MM.1S (cell line): ENCODE data around the gene RPL11.

Experiments
- DNase-seq: peaks from one replicate; pipeline ENCODE4 v3.0.0-alpha.2; 2015
- H2AFZ ChIP-seq: fragments of 300-600 bp; sonication (generic); 2 replicates; pipeline ENCODE4 v1.6.0; 2016; ENCODE audit warnings: antibody characterized with exemption, low read length
- H3F3A ChIP-seq: fragments of 300-600 bp; sonication (generic); 2 replicates; pipeline ENCODE4 v1.6.1; 2016; ENCODE audit warnings: mild to moderate bottlenecking, antibody characterized with exemption, low read length, moderate library complexity, mixed read lengths; ENCODE audit not compliant: insufficient read depth
- H3K27ac ChIP-seq: fragments of 300-600 bp; sonication (generic); 2 replicates; pipeline ENCODE4 v1.5.1; 2016; ENCODE audit warnings: mild to moderate bottlenecking, low read length
- H3K27me3 ChIP-seq: fragments of 300-600 bp; sonication (generic); replicated peaks from 2 replicates; pipeline ENCODE4 v1.6.0; 2016; ENCODE audit warnings: low read length; ENCODE audit not compliant: insufficient read depth
- H3K36me3 ChIP-seq: fragments of 300-600 bp; sonication (generic); replicated peaks from 2 replicates; pipeline ENCODE4 v1.6.1; 2016; ENCODE audit warnings: mild to moderate bottlenecking, low read length, mixed read lengths; ENCODE audit not compliant: insufficient read depth
- H3K4me1 ChIP-seq: fragments of 300-600 bp; sonication (generic); 2 replicates; pipeline ENCODE4 v1.6.1; 2016; ENCODE audit warnings: low read length, mixed read lengths
- H3K4me2 ChIP-seq: fragments of 300-600 bp; sonication (generic); 2 replicates; pipeline ENCODE4 v1.6.0; 2016; ENCODE audit warnings: low read depth, low read length
- H3K4me3 ChIP-seq: fragments of 300-600 bp; sonication (generic); 2 replicates; pipeline ENCODE4 v1.5.1; 2016; ENCODE audit warnings: low read length, mixed read lengths
- H3K79me2 ChIP-seq: fragments of 300-600 bp; sonication (generic); 2 replicates; pipeline ENCODE4 v1.6.1; 2016; ENCODE audit warnings: mixed run types, low read length, mixed read lengths
- H3K9ac ChIP-seq: fragments of 300-600 bp; sonication (generic); 2 replicates; pipeline ENCODE4 v1.6.1; 2016; ENCODE audit warnings: low read length, mixed read lengths
- H3K9me2 ChIP-seq: fragments of 300-600 bp; sonication (generic); replicated peaks from 2 replicates; pipeline ENCODE4 v1.6.1; 2016; ENCODE audit warnings: mild to moderate bottlenecking, low read length, mixed read lengths; ENCODE audit not compliant: insufficient read depth
- H3K9me3 ChIP-seq: fragments of 300-600 bp; sonication (generic); replicated peaks from 2 replicates; pipeline ENCODE4 v1.6.1; 2016; ENCODE audit warnings: mild to moderate bottlenecking, low read length, mixed read lengths; ENCODE audit not compliant: insufficient read depth
- H4K20me1 ChIP-seq: fragments of 300-600 bp; sonication (generic); 2 replicates; pipeline ENCODE4 v1.6.1; 2016; ENCODE audit warnings: mild to moderate bottlenecking, low read length, moderate library complexity, mixed read lengths; ENCODE audit not compliant: insufficient read depth
- CTCF ChIP-seq: fragments of 300-600 bp; sonication (generic); IDR thresholded peaks from 2 replicates; pipeline ENCODE4 v1.5.1; 2016; ENCODE audit warnings: antibody characterized with exemption, low read length, mixed read lengths
- EZH2 ChIP-seq: fragments of 300-600 bp; sonication (generic); optimal IDR thresholded peaks from 2 replicates; pipeline ENCODE3; 2017; ENCODE audit warnings: low read depth, mild to moderate bottlenecking, antibody characterized with exemption, low read length, mixed read lengths
- EZH2phosphoT487 ChIP-seq: fragments of 300-600 bp; sonication (generic); IDR thresholded peaks from 2 replicates; pipeline ENCODE4 v1.6.1; 2018; ENCODE audit warnings: antibody characterized with exemption, low read length

The RPL11 gene

GRCh38 chr1:23691499-23692307 is at the start of gene RPL11:
RPL11 (plus strand) TSS chr1:23691806; CDS start chr1:23691824, 18 bp downstream.
- TF ChIP-seq CTCF, result peak; percentile 80
- TF ChIP-seq EZH2, result no peak

GRCh38 chr1:23643736-23644554 is 47.7 kb upstream of the RPL11 start:
- no peak overlapping the region for H3K4me3 ChIP-seq
- no peak for DNase-seq
- no peaks in the 10 kb centered on the region for H3F3A ChIP-seq
- H3K27me3 ChIP-seq, result no peaks in the 10 kb centered on the region
- H3K79me2 ChIP-seq, result no peaks in the 10 kb centered on the region
- no peak overlapping the region for H3K9ac ChIP-seq
- TF ChIP-seq EZH2phosphoT487, result no peak
- no peak for TF ChIP-seq CTCF
- TF ChIP-seq EZH2, result no peak
- H3K4me1 ChIP-seq, result no peaks in the 10 kb centered on the region
- no peaks in the 10 kb centered on the region for H3K9me2 ChIP-seq
- H3K36me3 ChIP-seq, result no peaks in the 10 kb centered on the region
- no peaks in the 10 kb centered on the region for H4K20me1 ChIP-seq
- H3K4me2 ChIP-seq, result no peak overlapping the region
- no peak overlapping the region for H2AFZ ChIP-seq
- H3K9me3 ChIP-seq, result no peaks in the 10 kb centered on the region
- H3K27ac ChIP-seq, result no peak overlapping the region

More at GRCh38 chr1:23691499-23692307, at the start of gene RPL11:
- H3K4me1 ChIP-seq, result peaks cover 11% of the 10 kb centered on the region
- peak within 1 kb of the TSS; percentile 68 for H2AFZ ChIP-seq
- H3K79me2 ChIP-seq, result peaks cover 52% of the 10 kb centered on the region
- peaks cover 19% of the 10 kb centered on the region for H3F3A ChIP-seq
- peak within 1 kb of the TSS; percentile 67 for H3K27ac ChIP-seq
- peak within 1 kb of the TSS; percentile 95 for H3K4me2 ChIP-seq
- peaks cover 29% of the 10 kb centered on the region; the same call in 1 of the 2 replicates for H3K36me3 ChIP-seq
- H3K9me3 ChIP-seq, result no peaks in the 10 kb centered on the region
- peak within 1 kb of the TSS; percentile 98 for H3K4me3 ChIP-seq
- no peaks in the 10 kb centered on the region for H3K9me2 ChIP-seq
- H4K20me1 ChIP-seq, result peaks cover 41% of the 10 kb centered on the region
- H3K27me3 ChIP-seq, result no peaks in the 10 kb centered on the region; the same call in 1 of the 2 replicates
- peak within 1 kb of the TSS; percentile 90 for H3K9ac ChIP-seq
- DNase-seq, result peak; percentile 97

GRCh38 chr1:23644555-23644866 is 47.1 kb upstream of the RPL11 start:
- no peak overlapping the region for H3K4me3 ChIP-seq
- H3K9me2 ChIP-seq, result no peaks in the 10 kb centered on the region
- no peak overlapping the region for H3K4me2 ChIP-seq
- no peak for TF ChIP-seq CTCF
- no peak for TF ChIP-seq EZH2phosphoT487
- TF ChIP-seq EZH2, result no peak
- H3K27me3 ChIP-seq, result no peaks in the 10 kb centered on the region
- no peaks in the 10 kb centered on the region for H4K20me1 ChIP-seq
- no peak overlapping the region for H3K9ac ChIP-seq
- no peak overlapping the region for H3K27ac ChIP-seq
- DNase-seq, result no peak
- H3K79me2 ChIP-seq, result no peaks in the 10 kb centered on the region
- H3K4me1 ChIP-seq, result no peaks in the 10 kb centered on the region
- H3K9me3 ChIP-seq, result no peaks in the 10 kb centered on the region
- no peaks in the 10 kb centered on the region for H3F3A ChIP-seq
- no peak overlapping the region for H2AFZ ChIP-seq
- H3K36me3 ChIP-seq, result no peaks in the 10 kb centered on the region
